ENCODE results near the gene LRRC52.

Gene LRRC52

GRCh38 chr1:165544996-165545395, 1.2 kb downstream of the LRRC52 start:
- H4K20me1 ChIP-seq (ENCODE audit: insufficient read depth, low read length, poor library complexity, severe bottlenecking) = no peaks in the 10 kb centered on the region
- no peaks in the 10 kb centered on the region for H3K27me3 ChIP-seq (ENCODE audit: insufficient read depth, low read length, poor library complexity, severe bottlenecking)
- no peak for TF ChIP-seq EZH2phosphoT487 (IDR thresholded peaks at IDR 0.05; ENCODE audit: borderline replicate concordance)
- TF ChIP-seq CTCF (conservative IDR thresholded peaks at IDR 0.05; ENCODE audit: low read length) = no peak
- H3K79me2 ChIP-seq (ENCODE audit: insufficient read depth, low read length) = no peaks in the 10 kb centered on the region
- no peaks in the 10 kb centered on the region for H3K9me3 ChIP-seq (ENCODE audit: insufficient read depth, low read depth, low read length)
- no peak overlapping the region for H3K4me3 ChIP-seq (ENCODE audit: low read length, poor library complexity, severe bottlenecking)
- H3K9me2 ChIP-seq (replicated peaks; ENCODE audit: low read depth, low read length) = no peaks in the 10 kb centered on the region
- no peaks in the 10 kb centered on the region for H3K4me1 ChIP-seq (ENCODE audit: insufficient read depth, low read length, poor library complexity, severe bottlenecking)
- no peak overlapping the region for H3K4me2 ChIP-seq (ENCODE audit: low read depth, low read length, poor library complexity, severe bottlenecking)
- H3F3A ChIP-seq (ENCODE audit: low read depth) = no peaks in the 10 kb centered on the region
- no peaks in the 10 kb centered on the region for H3K36me3 ChIP-seq (ENCODE audit: insufficient read depth, low read length)
- no peak overlapping the region for H3K9ac ChIP-seq (ENCODE audit: low read depth, low read length, poor library complexity, severe bottlenecking)
- no peak overlapping the region for H2AFZ ChIP-seq (ENCODE audit: low read length)

- TF ChIP-seq CTCF (conservative IDR thresholded peaks at IDR 0.05; ENCODE audit: low read length) = no peak
These were observed 2.2 kb downstream of the LRRC52 start for GRCh38 chr1:165545974-165546373.

GRCh38 chr1:165549973-165550372, 6.2 kb downstream of the LRRC52 start:
- TF ChIP-seq CTCF (conservative IDR thresholded peaks at IDR 0.05; ENCODE audit: low read length) (no peak), EZH2phosphoT487 (IDR thresholded peaks at IDR 0.05; ENCODE audit: borderline replicate concordance) (no peak)
- no peaks in the 10 kb centered on the region for H3K27me3 ChIP-seq (ENCODE audit: insufficient read depth, low read length, poor library complexity, severe bottlenecking)

More at GRCh38 chr1:165545974-165546373, 2.2 kb downstream of the LRRC52 start:
- Histone ChIP-seq H3K4me2 (ENCODE audit: low read depth, low read length, poor library complexity, severe bottlenecking) (no peak overlapping the region), H3K4me1 (ENCODE audit: insufficient read depth, low read length, poor library complexity, severe bottlenecking) (no peaks in the 10 kb centered on the region), H4K20me1 (ENCODE audit: insufficient read depth, low read length, poor library complexity, severe bottlenecking) (no peaks in the 10 kb centered on the region), H3F3A (ENCODE audit: low read depth) (no peaks in the 10 kb centered on the region), H3K4me3 (ENCODE audit: low read length, poor library complexity, severe bottlenecking) (no peak overlapping the region), H3K9ac (ENCODE audit: low read depth, low read length, poor library complexity, severe bottlenecking) (no peak overlapping the region), H3K36me3 (ENCODE audit: insufficient read depth, low read length) (no peaks in the 10 kb centered on the region), H3K9me3 (ENCODE audit: insufficient read depth, low read depth, low read length) (no peaks in the 10 kb centered on the region), H3K9me2 (replicated peaks; ENCODE audit: low read depth, low read length) (no peaks in the 10 kb centered on the region), H2AFZ (ENCODE audit: low read length) (no peak overlapping the region), H3K27me3 (ENCODE audit: insufficient read depth, low read length, poor library complexity, severe bottlenecking) (no peaks in the 10 kb centered on the region), H3K79me2 (ENCODE audit: insufficient read depth, low read length) (no peaks in the 10 kb centered on the region)

More at GRCh38 chr1:165549973-165550372, 6.2 kb downstream of the LRRC52 start:
- H3K4me1 ChIP-seq (ENCODE audit: insufficient read depth, low read length, poor library complexity, severe bottlenecking) = no peaks in the 10 kb centered on the region
- H3K9ac ChIP-seq (ENCODE audit: low read depth, low read length, poor library complexity, severe bottlenecking) = no peak overlapping the region
- H2AFZ ChIP-seq (ENCODE audit: low read length) = no peak overlapping the region
- no peaks in the 10 kb centered on the region for H4K20me1 ChIP-seq (ENCODE audit: insufficient read depth, low read length, poor library complexity, severe bottlenecking)
- no peaks in the 10 kb centered on the region for H3K9me3 ChIP-seq (ENCODE audit: insufficient read depth, low read depth, low read length)
- H3K4me3 ChIP-seq (ENCODE audit: low read length, poor library complexity, severe bottlenecking) = no peak overlapping the region
- H3F3A ChIP-seq (ENCODE audit: low read depth) = no peaks in the 10 kb centered on the region
- H3K4me2 ChIP-seq (ENCODE audit: low read depth, low read length, poor library complexity, severe bottlenecking) = no peak overlapping the region
- no peaks in the 10 kb centered on the region for H3K9me2 ChIP-seq (replicated peaks; ENCODE audit: low read depth, low read length)
- no peaks in the 10 kb centered on the region for H3K36me3 ChIP-seq (ENCODE audit: insufficient read depth, low read length)
- no peaks in the 10 kb centered on the region for H3K79me2 ChIP-seq (ENCODE audit: insufficient read depth, low read length)
